GDM1 (cell line): ENCODE data around the gene SWI5.
"Not testable (repeated sequence)": the region's sequence is repeated elsewhere in the genome, so short reads cannot be mapped to it uniquely, and the experiment has no call there.

Source experiments
- DNase-seq: peaks from one replicate; lab custom pipeline; 2025; lab: John Stamatoyannopoulos, UW

SWI5 gene

GRCh38 chr9:128279088-128280073, 3.3 kb downstream of the SWI5 start:
- DNase-seq: not testable (repeated sequence)

GRCh38 chr9:128280084-128280622, 4.1 kb downstream of the SWI5 start:
- no peak for DNase-seq

DNA sequence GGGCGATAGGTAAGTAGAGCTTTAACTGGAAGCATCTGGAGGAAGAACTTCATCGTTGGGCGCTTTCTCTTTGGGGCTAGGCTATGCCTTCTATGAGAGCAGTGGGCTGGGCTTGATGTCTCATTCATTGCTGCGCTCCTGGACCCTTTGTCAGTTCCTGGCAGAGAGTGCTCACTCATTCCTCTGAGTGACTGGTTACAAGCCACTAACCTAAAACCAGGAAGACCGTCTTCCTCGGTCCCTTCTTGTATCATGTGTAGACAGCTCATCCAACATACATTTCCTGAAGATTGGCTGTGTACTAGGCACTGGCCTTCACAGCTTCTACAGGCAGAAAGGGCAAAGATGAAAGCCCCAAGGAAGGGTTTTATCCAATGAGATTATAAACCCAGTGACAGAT, 6.4 kb downstream of the SWI5 start:
- no peak for DNase-seq

- DNase-seq: no peak
Observed at GRCh38 chr9:128285033-128285784, 9.1 kb downstream of the SWI5 start.

DNA sequence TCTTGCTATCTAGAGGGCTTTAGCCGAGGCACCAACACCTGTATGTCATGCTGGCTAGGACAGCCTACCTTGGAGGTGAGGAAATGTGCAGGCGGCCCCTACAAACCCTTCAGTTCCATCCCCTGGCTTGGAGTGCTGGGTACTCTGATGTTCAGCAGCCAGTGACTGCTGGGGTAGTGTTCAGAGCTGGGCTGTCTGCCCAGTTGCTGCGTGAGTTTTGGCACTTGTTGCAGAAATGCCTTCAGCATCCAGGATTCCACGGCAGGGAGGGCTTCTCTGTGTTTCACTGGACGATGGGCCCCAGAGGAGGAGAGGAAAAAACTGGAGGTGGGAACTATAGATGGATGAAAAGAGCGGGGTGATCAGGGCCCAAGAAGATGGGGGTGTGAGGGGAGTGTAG, 10.4 kb downstream of the SWI5 start:
- no peak for DNase-seq

DNA sequence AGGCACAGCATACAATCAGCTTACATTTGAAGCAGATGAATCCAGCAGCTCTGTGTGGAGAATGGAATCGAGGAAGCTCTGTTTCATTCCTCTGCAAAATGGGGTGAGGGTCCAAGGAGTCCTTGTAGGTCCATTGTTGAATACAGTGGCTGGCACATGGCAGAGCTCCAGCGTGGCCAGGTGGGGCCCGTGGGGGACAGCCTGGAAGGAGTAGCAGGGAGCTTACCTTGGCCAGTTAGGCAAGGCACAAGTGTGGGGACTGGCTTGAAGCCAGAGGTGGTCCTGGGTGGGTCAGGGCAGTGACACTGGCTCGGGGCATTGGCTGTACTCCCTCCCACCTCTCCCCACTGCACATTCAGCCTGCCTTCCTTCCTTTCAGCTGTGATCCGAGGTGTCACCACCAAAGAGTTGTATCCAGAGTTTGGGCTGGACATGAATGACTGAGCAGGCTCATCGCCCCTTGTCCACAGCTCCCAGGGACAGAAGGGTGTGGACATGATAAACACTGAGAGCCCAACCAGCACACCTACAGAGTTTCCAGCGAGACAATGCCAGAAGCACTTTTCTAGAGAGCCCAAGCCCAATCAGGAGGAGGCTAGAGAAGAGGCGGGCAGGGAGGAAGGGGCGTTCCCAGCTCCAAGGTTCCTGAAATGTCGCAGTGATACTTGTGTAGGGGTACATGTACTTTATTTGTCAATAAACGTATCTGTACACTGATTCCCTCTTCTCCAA, 12.4 kb downstream of the SWI5 start:
- no peak for DNase-seq

DNA sequence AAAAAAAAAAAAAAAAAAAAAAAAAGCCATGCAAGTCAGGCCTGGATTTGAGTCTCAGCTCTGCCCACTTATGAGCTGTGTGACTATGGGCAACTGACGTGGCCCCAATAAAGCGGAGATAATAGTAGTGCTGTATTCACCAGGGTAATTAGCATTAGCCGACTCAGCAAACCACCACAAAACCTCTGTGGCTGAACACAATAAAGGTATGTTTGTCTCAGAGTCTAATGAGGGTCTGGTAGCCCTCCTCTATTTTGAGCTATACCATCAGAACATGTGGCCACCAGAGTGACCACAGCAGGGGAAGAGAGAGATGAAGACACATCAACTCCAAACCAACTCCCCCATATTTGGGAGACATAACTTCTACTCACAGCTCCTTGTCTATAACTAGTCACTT, 15.9 kb downstream of the SWI5 start:
- no peak for DNase-seq

DNA sequence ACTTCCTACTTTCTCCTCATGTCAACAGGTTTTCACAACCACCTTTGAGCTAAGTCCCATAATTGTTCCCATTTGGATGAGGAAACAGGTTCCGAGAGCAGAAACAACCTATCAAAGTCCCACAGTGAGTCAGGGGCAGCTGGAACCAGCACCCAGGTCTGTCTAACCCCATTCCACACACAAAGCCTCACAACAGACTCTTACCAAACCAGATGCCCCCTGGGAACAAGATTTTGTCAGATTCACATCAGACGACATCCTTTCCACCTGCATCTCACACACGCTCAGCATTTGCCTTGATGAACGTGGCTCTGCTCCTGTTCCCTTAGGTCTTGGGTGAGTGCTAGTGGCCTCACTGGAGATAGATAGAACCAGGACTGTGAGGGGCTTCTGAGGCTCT, 17.0 kb downstream of the SWI5 start:
- no peak for DNase-seq

DNA sequence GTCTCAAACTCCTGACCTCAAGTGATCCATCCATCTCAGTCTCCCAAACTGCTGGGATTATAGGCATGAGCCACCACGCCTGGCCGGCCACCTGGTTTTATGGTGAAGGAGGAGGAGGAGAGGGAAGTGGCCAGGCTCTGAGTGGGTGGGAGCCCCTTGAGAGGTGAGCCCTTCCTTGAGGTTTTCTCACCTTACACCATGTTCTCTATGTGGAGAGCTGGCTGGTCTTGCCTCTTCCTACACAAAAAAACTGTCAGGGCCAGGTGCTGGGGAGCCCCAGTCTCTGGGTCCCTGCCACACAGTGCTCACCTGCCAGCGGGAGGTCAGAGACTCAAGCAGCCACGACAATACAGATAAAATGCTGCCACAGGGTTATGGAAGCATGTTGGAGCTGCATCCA, 18.1 kb downstream of the SWI5 start:
- no peak for DNase-seq

DNA sequence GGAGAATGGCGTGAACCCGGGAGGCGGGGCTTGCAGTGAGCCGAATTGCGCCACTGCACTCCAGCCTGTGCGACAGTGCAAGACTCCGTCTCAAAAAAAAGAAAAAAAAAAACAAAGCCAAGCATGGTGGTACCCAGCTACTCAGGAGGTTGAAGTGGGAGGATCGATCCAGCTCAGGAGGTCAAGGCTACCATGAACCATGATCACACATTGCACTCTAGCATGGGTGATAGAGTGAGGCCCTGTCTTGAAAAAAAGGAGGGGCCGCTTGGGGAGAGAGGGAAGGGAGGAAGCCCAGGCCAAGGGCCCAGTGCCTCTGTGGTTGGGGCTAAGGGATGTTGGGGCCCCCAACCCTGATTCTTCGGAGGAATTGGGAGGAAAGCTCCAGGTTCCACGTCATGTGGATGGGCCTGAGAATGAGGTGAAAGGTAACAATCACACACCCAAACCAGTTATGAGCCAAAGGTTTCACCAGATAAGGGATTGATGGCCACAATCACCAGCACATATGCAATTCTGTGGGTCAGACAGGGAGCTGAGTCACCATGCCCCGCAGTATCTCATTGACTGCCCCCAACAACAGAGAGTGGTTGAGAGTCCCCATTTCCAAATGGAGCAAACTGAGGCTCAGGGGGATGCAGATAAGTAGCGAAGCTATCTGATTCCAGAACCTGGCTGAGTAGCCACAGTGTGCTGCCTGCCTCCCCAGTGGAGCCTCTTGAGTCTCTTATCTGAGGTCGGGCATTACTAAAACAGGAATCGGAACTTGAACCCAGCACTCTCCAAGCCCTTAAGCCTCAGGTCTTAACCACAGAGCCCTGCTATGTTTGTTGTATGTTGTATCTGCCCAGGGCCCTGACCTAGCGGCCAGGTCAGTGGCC, 20.5 kb downstream of the SWI5 start:
- no peak for DNase-seq

DNA sequence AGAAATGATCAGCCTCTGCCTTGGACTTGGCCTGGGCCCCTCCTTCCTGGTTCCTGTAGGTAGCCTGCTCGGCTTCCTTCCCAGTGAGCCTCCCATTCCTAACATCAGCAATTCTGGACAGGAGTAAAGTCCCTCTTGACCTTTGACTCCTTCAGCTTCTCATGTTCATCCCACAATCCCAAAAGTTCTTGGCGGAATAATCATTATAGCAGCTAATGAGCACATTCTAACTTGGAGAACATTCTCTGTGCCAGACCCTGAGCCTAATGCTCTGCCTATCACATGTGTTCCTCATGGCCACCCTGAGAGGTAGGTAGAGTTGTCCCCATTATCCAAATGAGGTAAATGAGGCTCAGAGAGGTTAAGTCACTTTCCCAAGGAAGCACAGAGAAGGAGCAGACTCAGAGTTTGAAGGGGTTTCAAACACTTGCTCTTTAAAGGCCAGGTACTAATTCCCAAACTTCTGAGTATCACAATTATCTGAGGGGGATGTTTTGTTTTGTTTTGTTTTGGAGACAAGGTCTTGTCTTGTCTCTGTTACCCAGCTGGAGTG, 21.2 kb downstream of the SWI5 start:
- no peak for DNase-seq

DNA sequence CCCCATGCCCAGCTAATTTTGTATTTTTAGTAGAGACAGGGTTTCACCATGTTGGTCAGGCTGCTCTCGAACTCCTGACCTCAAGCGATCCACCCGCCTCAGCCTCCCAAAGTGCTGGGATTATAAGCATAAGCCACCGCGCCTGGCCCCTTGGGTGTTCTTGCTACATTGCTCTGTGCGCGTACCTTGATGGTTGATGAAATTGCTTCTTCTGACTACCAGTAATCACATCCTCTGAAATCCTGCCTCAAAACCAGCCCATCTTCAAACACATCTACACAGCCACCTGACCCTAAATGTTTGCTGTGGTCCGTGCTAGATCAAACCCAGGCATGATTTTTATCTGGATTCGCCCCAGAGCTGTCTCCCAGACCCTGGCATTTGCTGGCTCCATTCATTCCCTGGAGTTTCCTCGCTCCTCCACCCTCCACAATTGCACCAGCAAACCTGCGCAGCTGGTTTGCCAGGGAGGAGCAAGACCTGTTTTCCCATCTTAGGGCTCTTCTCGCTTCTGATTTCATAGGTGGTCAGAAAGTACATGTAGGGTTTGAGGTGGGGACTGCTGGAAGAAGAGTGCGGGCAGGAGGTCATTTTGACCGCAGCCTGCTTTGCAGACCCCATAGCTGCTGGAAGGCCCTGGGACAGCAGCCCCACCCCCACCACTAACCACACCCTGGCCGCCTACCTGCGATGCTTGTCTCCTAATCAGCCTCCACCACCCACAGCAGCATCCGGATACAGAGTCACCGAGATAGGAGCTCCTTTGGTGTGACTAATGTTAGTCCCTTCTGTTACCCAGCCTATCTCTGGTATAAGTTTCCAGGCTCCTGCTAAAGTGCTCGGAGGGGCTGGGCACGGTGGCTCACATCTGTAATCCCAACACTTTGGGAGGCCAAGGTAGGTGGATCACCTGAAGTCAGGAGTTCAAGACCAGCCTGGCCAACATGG, 22.7 kb downstream of the SWI5 start:
- DNase-seq: no peak

GRCh38 chr9:128304136-128304970, 28.3 kb downstream of the SWI5 start:
- DNase-seq: no peak

GRCh38 chr9:128304971-128305288, 28.9 kb downstream of the SWI5 start:
- DNase-seq: no peak

GRCh38 chr9:128309551-128309950, 33.5 kb downstream of the SWI5 start:
- DNase-seq: no peak

GRCh38 chr9:128310461-128310860, 34.4 kb downstream of the SWI5 start:
- DNase-seq: no peak

DNA sequence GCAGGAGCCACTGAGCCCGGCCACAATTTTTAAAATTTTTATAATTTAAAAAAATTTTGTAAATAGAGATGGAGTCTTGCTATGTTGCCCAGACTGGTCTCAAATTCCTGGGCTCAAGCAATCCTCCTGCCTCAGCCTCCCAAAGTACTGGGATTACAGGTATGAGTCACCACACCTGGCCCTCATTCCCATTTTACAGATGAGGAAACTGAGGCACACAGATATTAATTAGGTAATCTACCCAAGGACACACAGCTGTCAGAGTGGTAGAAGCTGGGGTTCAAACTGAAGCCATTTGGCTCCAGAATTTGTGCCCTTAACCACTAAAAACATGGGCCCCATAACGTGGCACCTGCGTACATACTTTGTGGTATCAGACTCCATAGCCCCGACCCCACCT, 38.6 kb downstream of the SWI5 start:
- no peak for DNase-seq

DNA sequence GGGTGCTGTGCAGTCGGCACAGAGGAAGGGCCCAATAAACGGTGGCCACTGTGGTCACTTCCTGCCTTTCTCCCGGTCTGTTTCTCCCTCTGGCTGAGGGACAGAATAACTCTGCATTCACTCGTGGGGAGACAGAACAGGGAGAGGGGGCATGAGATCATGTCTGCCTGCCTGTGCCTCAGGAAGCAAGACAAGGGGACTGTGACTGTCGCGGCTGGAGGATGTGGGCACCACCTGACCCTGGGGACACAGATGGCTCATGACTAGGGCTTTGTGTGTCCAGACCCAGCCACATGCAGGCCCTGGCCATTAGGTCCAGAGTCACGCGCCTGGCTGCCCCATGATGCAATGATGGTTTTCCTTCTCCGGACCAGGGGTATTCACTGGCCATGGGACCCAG, 40.3 kb downstream of the SWI5 start:
- DNase-seq: no peak

DNA sequence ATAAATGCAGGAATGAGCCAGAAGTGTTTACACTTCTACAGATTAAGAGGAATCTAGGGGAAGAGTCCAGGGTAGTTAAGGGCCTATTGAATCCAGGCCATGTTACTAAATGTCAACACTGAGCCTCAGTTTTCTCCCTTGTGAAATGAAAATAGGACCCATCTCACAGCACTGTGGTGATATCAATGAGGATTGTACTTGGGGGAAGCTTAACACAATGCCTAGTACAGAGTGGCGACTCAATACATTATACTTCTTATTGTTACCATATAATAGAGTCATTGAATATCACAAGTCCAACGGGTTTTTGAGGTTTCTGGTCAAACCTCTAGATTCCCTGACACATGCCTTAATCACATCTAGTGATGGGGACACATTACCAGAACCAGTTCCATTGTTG, 41.6 kb downstream of the SWI5 start:
- no peak for DNase-seq
